ENCODE data around the gene SLC6A3. TPM values are rescaled to one million over a fixed set of nuclear protein-coding genes. Genes with fewer than 3 reads are reported as not detected.

The SLC6A3 gene
- total and polyA plus RNA-seq, 9 of the 15 experiments (the other 6 are each of a cell fraction or from before 2014, with no cell fraction given) = not detected

- TF ChIP-seq, protein P1, sequence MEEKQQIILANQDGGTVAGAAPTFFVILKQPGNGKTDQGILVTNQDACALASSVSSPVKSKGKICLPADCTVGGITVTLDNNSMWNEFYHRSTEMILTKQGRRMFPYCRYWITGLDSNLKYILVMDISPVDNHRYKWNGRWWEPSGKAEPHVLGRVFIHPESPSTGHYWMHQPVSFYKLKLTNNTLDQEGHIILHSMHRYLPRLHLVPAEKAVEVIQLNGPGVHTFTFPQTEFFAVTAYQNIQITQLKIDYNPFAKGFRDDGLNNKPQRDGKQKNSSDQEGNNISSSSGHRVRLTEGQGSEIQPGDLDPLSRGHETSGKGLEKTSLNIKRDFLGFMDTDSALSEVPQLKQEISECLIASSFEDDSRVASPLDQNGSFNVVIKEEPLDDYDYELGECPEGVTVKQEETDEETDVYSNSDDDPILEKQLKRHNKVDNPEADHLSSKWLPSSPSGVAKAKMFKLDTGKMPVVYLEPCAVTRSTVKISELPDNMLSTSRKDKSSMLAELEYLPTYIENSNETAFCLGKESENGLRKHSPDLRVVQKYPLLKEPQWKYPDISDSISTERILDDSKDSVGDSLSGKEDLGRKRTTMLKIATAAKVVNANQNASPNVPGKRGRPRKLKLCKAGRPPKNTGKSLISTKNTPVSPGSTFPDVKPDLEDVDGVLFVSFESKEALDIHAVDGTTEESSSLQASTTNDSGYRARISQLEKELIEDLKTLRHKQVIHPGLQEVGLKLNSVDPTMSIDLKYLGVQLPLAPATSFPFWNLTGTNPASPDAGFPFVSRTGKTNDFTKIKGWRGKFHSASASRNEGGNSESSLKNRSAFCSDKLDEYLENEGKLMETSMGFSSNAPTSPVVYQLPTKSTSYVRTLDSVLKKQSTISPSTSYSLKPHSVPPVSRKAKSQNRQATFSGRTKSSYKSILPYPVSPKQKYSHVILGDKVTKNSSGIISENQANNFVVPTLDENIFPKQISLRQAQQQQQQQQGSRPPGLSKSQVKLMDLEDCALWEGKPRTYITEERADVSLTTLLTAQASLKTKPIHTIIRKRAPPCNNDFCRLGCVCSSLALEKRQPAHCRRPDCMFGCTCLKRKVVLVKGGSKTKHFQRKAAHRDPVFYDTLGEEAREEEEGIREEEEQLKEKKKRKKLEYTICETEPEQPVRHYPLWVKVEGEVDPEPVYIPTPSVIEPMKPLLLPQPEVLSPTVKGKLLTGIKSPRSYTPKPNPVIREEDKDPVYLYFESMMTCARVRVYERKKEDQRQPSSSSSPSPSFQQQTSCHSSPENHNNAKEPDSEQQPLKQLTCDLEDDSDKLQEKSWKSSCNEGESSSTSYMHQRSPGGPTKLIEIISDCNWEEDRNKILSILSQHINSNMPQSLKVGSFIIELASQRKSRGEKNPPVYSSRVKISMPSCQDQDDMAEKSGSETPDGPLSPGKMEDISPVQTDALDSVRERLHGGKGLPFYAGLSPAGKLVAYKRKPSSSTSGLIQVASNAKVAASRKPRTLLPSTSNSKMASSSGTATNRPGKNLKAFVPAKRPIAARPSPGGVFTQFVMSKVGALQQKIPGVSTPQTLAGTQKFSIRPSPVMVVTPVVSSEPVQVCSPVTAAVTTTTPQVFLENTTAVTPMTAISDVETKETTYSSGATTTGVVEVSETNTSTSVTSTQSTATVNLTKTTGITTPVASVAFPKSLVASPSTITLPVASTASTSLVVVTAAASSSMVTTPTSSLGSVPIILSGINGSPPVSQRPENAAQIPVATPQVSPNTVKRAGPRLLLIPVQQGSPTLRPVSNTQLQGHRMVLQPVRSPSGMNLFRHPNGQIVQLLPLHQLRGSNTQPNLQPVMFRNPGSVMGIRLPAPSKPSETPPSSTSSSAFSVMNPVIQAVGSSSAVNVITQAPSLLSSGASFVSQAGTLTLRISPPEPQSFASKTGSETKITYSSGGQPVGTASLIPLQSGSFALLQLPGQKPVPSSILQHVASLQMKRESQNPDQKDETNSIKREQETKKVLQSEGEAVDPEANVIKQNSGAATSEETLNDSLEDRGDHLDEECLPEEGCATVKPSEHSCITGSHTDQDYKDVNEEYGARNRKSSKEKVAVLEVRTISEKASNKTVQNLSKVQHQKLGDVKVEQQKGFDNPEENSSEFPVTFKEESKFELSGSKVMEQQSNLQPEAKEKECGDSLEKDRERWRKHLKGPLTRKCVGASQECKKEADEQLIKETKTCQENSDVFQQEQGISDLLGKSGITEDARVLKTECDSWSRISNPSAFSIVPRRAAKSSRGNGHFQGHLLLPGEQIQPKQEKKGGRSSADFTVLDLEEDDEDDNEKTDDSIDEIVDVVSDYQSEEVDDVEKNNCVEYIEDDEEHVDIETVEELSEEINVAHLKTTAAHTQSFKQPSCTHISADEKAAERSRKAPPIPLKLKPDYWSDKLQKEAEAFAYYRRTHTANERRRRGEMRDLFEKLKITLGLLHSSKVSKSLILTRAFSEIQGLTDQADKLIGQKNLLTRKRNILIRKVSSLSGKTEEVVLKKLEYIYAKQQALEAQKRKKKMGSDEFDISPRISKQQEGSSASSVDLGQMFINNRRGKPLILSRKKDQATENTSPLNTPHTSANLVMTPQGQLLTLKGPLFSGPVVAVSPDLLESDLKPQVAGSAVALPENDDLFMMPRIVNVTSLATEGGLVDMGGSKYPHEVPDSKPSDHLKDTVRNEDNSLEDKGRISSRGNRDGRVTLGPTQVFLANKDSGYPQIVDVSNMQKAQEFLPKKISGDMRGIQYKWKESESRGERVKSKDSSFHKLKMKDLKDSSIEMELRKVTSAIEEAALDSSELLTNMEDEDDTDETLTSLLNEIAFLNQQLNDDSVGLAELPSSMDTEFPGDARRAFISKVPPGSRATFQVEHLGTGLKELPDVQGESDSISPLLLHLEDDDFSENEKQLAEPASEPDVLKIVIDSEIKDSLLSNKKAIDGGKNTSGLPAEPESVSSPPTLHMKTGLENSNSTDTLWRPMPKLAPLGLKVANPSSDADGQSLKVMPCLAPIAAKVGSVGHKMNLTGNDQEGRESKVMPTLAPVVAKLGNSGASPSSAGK (IDR thresholded peaks at IDR 0.05) = no peak
- TF ChIP-seq CREBBP (IDR thresholded peaks at IDR 0.05; ENCODE audit: low read depth, low read length) (no peak), MAFG (tag; conservative IDR thresholded peaks at IDR 0.05) (no peak), ZNF431 (CRISPR knock-in tag; IDR thresholded peaks at IDR 0.05) (no peak)
These were observed 30.2 kb downstream of the SLC6A3 start (continued) for GRCh38 chr5:1415059-1415425.
